Upper lobe of left lung (tissue), 6 donors: ENCODE data around the gene SMPD3. TPM values are rescaled to one million over a fixed set of nuclear protein-coding genes. Genes with fewer than 3 reads are reported as not detected.
A peak's percentile ranks its signal among the peaks of the same experiment; 100 is the strongest.
"Not testable (repeated sequence)": the region's sequence is repeated elsewhere in the genome, so short reads cannot be mapped to it uniquely, and the experiment has no call there.

Source experiments
- ATAC-seq, 2 donors: fragments of 200-7000 bp; cut with Tn5 transposase; one replicate each; pipeline ENCODE4 v1.9.1; 2022; ENCODE audit warnings: mild to moderate bottlenecking in 2 of 2, moderate library complexity in 2 of 2; ENCODE audit not compliant: low FRiP score in 2 of 2
- DNase-seq, 2 donors: peaks; one replicate each; pipeline ENCODE4 v3.0.0-alpha.2; 2019 to 2020
- H3K27ac ChIP-seq, 4 donors: fragments of 200-600 bp; sonication (generic); one replicate each; pipeline ENCODE4 v1.5.1; 2016 to 2019
- H3K27me3 ChIP-seq, 4 donors: fragments of 200-600 bp; sonication (generic); one replicate each; pipeline ENCODE4 v1.5.1; 2017 to 2019
- H3K36me3 ChIP-seq, 4 donors: fragments of 200-600 bp; sonication (generic); one replicate each; pipeline ENCODE4 v1.5.1; 2016 to 2019
- H3K4me1 ChIP-seq, 4 donors: fragments of 200-600 bp; sonication (generic); one replicate each; pipeline ENCODE4 v1.5.1; 2018 to 2019
- H3K4me3 ChIP-seq, 4 donors: fragments of 200-600 bp; sonication (generic); one replicate each; pipeline ENCODE4 v1.5.1; 2017 to 2019; ENCODE audit warnings: mild to moderate bottlenecking in 2 of 4, moderate library complexity in 1 of 4
- H3K9me3 ChIP-seq, 4 donors: fragments of 200-600 bp; sonication (generic); one replicate each; pipeline ENCODE4 v1.5.1; 2018 to 2019
- EP300 ChIP-seq, 4 donors: sonication (generic); formaldehyde crosslinking; IDR thresholded peaks; one replicate each; pipeline ENCODE4 v1.5.1; 2017; ENCODE audit warnings: antibody characterized with exemption in 4 of 4, control low read depth in 2 of 4
- POLR2A ChIP-seq, 4 donors: fragments of 450-650 bp; IDR thresholded peaks; one replicate each; pipeline ENCODE4 v1.5.1; 2016 to 2017; ENCODE audit warnings: antibody characterized with exemption in 4 of 4, mild to moderate bottlenecking in 2 of 4
- POLR2AphosphoS5 ChIP-seq, 2 donors: sonication (generic); formaldehyde crosslinking; IDR thresholded peaks; one replicate each; pipeline ENCODE4 v1.5.1; 2017; ENCODE audit warnings: antibody characterized with exemption in 2 of 2
- WGBS, 2 donors: methylation state at CpG; one replicate each; pipeline ENCODE4 v1.1.5; 2017 to 2018; 5-methylcytosine and 5-hydroxymethylcytosine counted together
- total RNA-seq, 6 donors: library from RNA; depleted of rRNA in 4 of 6; stranded (reverse); fragments of >200 nt in 4 of 6; gene quantifications; one replicate each; pipeline versions ENCODE4 v1.1.0 to v1.2.1, GENCODE V29; 2016 to 2021
- TF ChIP-seq, protein P1 (sequence below), 6 experiments: fragments of 450-650 bp in 4 of 6; fragments of 200-600 bp in 2 of 6; sonication (generic) in 2 of 6; IDR thresholded peaks; one replicate each; pipeline ENCODE4 v1.5.1; 2016 to 2019; ENCODE audit warnings: antibody characterized with exemption in 6 of 6
- donor health status: DM: no; HTN: no; CAD: no; lungs with moderate emphysema.
- donor health status: DM: no; HTN: yes; CAD: no; lungs with severe emphysema.

Gene SMPD3
- total RNA-seq: 10 to 100 TPM in 1 of 6 donors, 1 to 10 TPM in 5; 1.2 to 10.7 (median 3.2) TPM

DNA sequence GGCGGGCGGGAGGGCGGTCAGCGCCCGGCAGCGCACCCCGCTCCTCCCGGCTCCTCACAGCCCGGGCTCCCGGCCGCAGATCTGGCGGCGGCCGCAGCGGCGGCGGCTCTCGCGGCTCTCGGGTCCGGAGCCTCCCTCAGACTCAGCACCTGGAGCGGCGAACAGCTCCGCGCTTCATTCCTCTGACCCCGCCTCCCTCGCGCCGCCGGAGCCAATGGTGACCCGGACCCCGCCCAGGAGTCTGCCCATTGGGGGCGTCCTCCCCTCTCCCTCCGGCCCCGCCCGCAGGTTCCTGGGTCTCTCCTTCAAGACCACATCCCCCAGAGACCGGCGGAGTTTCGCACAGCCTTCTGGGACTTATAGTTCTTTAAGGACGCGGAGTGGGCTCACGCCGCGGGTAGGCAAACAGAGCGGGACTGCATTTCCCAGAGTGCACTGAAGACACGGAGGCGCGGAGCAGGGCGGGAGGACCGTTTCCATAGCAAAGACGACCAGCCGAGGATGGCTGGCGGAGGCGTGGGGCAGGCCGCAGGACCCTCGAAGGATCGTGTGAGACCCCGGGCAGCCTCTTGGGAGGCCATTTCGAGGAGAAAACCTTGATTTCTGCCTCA lies at the start of gene SMPD3:
Gene SMPD3, minus strand, starts transcription at position 149 of the 611 bp plus-strand sequence. CDS start 76,327 bp downstream, outside the sequence.
- TF ChIP-seq, protein P1, sequence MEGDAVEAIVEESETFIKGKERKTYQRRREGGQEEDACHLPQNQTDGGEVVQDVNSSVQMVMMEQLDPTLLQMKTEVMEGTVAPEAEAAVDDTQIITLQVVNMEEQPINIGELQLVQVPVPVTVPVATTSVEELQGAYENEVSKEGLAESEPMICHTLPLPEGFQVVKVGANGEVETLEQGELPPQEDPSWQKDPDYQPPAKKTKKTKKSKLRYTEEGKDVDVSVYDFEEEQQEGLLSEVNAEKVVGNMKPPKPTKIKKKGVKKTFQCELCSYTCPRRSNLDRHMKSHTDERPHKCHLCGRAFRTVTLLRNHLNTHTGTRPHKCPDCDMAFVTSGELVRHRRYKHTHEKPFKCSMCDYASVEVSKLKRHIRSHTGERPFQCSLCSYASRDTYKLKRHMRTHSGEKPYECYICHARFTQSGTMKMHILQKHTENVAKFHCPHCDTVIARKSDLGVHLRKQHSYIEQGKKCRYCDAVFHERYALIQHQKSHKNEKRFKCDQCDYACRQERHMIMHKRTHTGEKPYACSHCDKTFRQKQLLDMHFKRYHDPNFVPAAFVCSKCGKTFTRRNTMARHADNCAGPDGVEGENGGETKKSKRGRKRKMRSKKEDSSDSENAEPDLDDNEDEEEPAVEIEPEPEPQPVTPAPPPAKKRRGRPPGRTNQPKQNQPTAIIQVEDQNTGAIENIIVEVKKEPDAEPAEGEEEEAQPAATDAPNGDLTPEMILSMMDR (IDR thresholded peaks at IDR 0.05): peak in 3 of 6 experiments; percentile 17 to 38 (median 29)
- TF ChIP-seq EP300 (IDR thresholded peaks at IDR 0.05): no peak
- peak; percentile 38 to 40 for TF ChIP-seq POLR2AphosphoS5 (IDR thresholded peaks at IDR 0.05)
- peak in 2 of 4 donors; percentile 51 to 60 for TF ChIP-seq POLR2A (IDR thresholded peaks at IDR 0.05)
- Histone ChIP-seq H3K27ac (peak within 1 kb of the TSS in 1 of 4 donors; percentile 26), H3K9me3 (no peaks in the 10 kb centered on the region), H3K36me3 (no peaks in the 10 kb centered on the region), H3K4me1 (peaks cover 19 to 28% (median 20%) of the 10 kb centered on the region in 4 donors), H3K27me3 (peaks cover 0 to 7% (median 1%) of the 10 kb centered on the region in 4 donors), H3K4me3 (peak within 1 kb of the TSS; percentile 46 to 61 (median 54))
- ATAC-seq (peak; percentile 98 to 99), DNase-seq (peak; percentile 98 to 99)
- 3 to 10% methylated on average over 6 to 41 of the region's 59 CpGs for WGBS, 2 donors

DNA sequence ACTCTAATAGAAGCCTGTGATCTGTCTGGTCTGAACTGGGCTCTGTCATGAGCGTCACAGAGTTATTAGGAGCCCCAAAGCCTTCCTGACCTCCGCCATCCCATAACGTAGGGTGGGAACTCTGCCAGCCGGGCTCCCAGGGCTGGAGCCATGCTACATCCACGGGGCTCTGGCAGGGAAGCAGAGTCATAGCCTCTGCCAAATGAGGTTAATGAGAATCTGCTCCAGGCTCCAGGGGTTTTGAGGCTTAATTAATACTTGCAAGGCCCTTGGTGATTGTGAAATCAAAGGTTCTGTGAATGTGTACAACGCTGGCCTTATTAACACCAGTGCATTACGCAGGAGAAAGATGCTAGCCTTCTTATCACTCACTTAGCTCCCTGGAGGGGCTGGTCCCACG lies 48.4 kb upstream of the SMPD3 start:
- no peak for ATAC-seq
- WGBS, 2 donors: 30 to 61% methylated on average over 2 to 8 of the region's 8 CpGs
- H3K27ac ChIP-seq: no peak overlapping the region

DNA sequence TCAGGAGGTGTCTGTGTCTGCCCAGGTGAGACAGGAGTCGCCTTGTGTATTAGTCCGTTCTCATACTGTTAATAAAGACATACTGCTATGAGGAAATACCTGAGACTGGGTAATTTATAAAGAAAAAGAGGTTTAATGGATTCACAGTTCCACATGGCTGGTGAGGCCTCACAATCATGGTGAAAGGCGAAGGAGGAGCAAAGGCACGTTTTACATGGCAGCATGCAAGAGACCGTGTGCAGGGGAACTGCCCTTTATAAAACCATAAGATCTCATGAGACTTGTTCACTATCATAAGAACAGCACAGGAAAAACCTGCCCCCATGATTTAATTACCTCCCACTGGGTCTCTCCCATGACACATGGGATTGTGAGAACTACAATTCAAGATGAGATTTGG lies 46.0 kb upstream of the SMPD3 start:
- 95 to 97% methylated on average over 5 of the region's 5 CpGs for WGBS, 2 donors
- H3K36me3 ChIP-seq, H3K27me3 ChIP-seq, H3K4me3 ChIP-seq, H3K9me3 ChIP-seq, H3K27ac ChIP-seq, DNase-seq, ATAC-seq: not testable (repeated sequence)
- H3K4me1 ChIP-seq: peaks cover 0 to 12% (median 5%) of the 10 kb centered on the region in 4 donors

More for the DNA sequence above, 48.4 kb upstream of the SMPD3 start:
- TF ChIP-seq, protein P1 (IDR thresholded peaks at IDR 0.05): no peak
- TF ChIP-seq POLR2AphosphoS5 (IDR thresholded peaks at IDR 0.05) (no peak), EP300 (IDR thresholded peaks at IDR 0.05) (no peak), POLR2A (IDR thresholded peaks at IDR 0.05) (no peak)
- Histone ChIP-seq H3K27me3 (no peaks in the 10 kb centered on the region), H3K4me3 (no peak overlapping the region), H3K4me1 (peaks cover 0 to 6% (median 4%) of the 10 kb centered on the region in 4 donors), H3K36me3 (no peaks in the 10 kb centered on the region), H3K9me3 (no peaks in the 10 kb centered on the region)
- no peak for DNase-seq

GRCh38 chr16:68493412-68494070 lies 45.2 kb upstream of the SMPD3 start:
- Histone ChIP-seq H3K27ac (no peak overlapping the region), H3K4me1 (peaks cover 0 to 8% (median 2%) of the 10 kb centered on the region in 4 donors), H3K4me3 (no peak overlapping the region), H3K36me3 (no peaks in the 10 kb centered on the region), H3K9me3 (no peaks in the 10 kb centered on the region), H3K27me3 (no peaks in the 10 kb centered on the region)
- DNase-seq: no peak
- WGBS, 2 donors: 87 to 88% methylated on average over 3 to 5 of the region's 5 CpGs
- TF ChIP-seq POLR2AphosphoS5 (IDR thresholded peaks at IDR 0.05) (no peak), POLR2A (IDR thresholded peaks at IDR 0.05) (no peak), EP300 (IDR thresholded peaks at IDR 0.05) (no peak)
- TF ChIP-seq, protein P1 (IDR thresholded peaks at IDR 0.05): no peak
- no peak for ATAC-seq

- Histone ChIP-seq H3K4me3 (no peak overlapping the region), H3K27ac (no peak overlapping the region), H3K36me3 (no peaks in the 10 kb centered on the region), H3K4me1 (peaks cover 0 to 7% (median 2%) of the 10 kb centered on the region in 4 donors), H3K27me3 (no peaks in the 10 kb centered on the region), H3K9me3 (no peaks in the 10 kb centered on the region)
- TF ChIP-seq, protein P1 (IDR thresholded peaks at IDR 0.05): no peak
- no peak for TF ChIP-seq EP300 (IDR thresholded peaks at IDR 0.05)
- no peak for TF ChIP-seq POLR2AphosphoS5 (IDR thresholded peaks at IDR 0.05)
- no peak for TF ChIP-seq POLR2A (IDR thresholded peaks at IDR 0.05)
- no peak for DNase-seq
- WGBS, 2 donors: 96% methylated on average over 6 of the region's 6 CpGs; no CpG with 5 or more reads in 1 of the 2 donors
- ATAC-seq: no peak
These were observed 44.5 kb upstream of the SMPD3 start for GRCh38 chr16:68492543-68493411.
